Caki2 (cell line): ENCODE data around the gene ABCC3. TPM values are rescaled to one million over a fixed set of nuclear protein-coding genes. Genes with fewer than 3 reads are reported as not detected.

Experiments
- DNase-seq: peaks from one replicate; pipeline ENCODE4 v3.0.0-alpha.2; 2015; ENCODE audit warnings: low read depth
- in situ Hi-C: cut with HindIII; loops from 2 replicates; pipeline ENCODE4 v1.10.0; 2016; ENCODE audit warnings: low sequenced_read_pairs, low pct_unique_long_range_greater_than_20kb, mixed read lengths
- total RNA-seq: library from RNA; depleted of rRNA; stranded (reverse); fragments of >200 nt; shearing (Covaris generic); gene quantifications from 2 replicates; pipeline ENCODE4 v1.2.3, GENCODE V29; 2014; ENCODE audit warnings: low replicate concordance

Gene ABCC3
- total RNA-seq, 1 experiment from 2014 or later, result 67.8 TPM

DNA sequence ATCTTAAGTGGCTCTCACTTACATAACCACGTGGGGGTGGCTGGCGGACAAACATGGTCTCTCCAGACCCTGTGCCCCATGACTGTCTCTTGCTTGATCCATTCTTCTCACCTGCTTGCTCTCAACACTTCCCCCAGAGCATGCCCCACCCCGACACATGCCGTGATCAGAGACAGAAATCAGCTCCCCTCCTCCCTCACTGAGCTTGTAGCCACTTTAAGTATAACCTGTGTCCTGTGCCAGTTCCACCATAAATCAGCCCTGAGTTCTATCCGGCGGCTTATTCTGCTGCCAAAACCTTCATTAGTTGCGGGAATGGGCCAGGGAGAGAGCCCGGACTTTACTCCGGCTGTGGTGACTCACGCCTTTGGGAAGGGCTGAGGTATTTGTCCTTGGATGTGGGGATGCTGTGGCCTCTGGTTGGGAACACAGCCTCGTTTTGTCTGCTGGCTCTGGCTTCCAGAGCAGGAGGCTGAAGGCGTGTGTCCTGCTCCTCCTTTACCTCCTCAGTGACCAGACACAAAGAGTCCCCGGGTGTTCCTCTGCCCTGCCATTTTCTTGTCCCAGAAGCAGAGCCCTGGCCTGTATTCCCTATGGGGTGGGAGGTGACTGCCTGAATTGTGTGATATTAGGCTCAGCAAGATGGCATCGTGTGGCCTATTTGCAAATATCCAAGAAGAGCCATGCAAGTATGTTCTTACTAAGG is 52.0 kb downstream of the ABCC3 start:
- DNase-seq, result peak; percentile 95
- in situ Hi-C loops, result no loop called here

GRCh38 chr17:50687200-50688066 is 52.8 kb downstream of the ABCC3 start:
- no peak for DNase-seq
- in situ Hi-C loops, result no loop called here

GRCh38 chr17:50688245-50688644 is 53.6 kb downstream of the ABCC3 start:
- in situ Hi-C loops, result no loop called here
- DNase-seq, result peak; percentile 63

DNA sequence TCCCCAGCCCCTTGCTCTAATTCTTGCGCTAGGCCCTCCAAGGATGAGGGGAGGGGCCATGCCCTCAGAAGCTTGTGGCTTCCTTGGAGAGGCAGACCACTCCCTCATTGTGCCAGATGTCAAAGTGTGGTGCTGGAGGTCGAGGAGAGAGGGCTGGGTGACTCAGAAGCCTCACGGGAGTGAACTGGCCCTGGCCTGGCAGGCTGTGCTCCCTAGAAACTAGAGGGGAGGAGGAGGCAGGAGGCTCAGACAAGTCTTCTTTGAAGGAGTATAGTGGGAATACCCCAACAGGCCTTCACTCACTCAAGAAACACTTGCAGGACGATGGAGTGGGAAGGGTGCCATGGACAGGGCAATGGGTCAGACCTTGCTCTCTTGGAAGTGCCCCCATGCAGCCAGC is 54.6 kb downstream of the ABCC3 start:
- DNase-seq, result peak; percentile 93

GRCh38 chr17:50689956-50690886 is 55.5 kb downstream of the ABCC3 start:
- in situ Hi-C loops, result no loop called here
- DNase-seq, result peak; percentile 29

More for the DNA sequence above, 54.6 kb downstream of the ABCC3 start:
- in situ Hi-C loops, result no loop called here

DNA sequence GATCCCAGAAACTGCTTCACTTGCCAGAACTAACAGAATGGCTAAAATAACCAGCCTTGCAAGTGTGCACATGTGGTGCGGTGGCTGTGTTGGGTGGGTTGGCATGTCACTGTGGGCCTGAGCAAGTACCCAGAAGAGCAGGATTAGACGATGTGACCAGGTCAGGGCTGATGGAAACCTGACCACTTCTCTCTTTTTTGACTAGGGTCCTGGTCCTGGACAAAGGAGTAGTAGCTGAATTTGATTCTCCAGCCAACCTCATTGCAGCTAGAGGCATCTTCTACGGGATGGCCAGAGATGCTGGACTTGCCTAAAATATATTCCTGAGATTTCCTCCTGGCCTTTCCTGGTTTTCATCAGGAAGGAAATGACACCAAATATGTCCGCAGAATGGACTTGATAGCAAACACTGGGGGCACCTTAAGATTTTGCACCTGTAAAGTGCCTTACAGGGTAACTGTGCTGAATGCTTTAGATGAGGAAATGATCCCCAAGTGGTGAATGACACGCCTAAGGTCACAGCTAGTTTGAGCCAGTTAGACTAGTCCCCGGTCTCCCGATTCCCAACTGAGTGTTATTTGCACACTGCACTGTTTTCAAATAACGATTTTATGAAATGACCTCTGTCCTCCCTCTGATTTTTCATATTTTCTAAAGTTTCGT is 56.3 kb downstream of the ABCC3 start:
- in situ Hi-C loops, result no loop called here
- peak; percentile 0 for DNase-seq

- in situ Hi-C loops, result no loop called here
These were observed 57.1 kb downstream of the ABCC3 start for GRCh38 chr17:50691550-50692447.

DNA sequence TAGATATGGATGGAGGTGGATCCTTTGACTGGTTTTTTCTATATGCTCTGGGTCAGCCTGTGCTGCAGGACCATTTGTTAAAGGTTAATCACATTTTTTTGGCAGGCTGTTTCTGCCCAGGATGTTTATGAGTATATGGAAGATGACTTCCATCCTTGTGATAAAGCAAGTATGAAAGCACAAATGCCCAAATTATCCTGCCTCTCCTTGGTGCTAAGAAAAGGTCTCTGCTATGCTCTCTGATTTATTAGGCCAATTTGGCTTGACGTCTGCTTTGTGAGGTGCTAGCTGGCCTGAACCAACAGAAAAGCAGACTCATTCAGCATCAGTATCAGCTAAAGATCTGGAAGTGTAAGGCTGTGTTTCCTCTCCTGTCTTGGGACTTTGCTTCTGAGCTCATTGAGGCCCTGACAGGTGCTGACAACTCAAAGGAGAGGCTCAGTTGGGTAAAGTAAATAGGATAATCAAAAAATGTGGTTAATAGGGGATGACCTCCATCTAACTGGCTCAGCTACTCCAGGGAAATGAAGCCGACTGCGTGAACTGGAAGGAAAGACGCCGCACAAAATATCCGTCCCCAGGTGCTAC is 57.9 kb downstream of the ABCC3 start:
- DNase-seq, result peak; percentile 82
- in situ Hi-C loops, result no loop called here

More at GRCh38 chr17:50691550-50692447, 57.1 kb downstream of the ABCC3 start:
- no peak for DNase-seq

GRCh38 chr17:50693036-50693682 is 58.5 kb downstream of the ABCC3 start:
- in situ Hi-C loops, result no loop called here

GRCh38 chr17:50696365-50696879 is 61.7 kb downstream of the ABCC3 start:
- DNase-seq, result no peak
- in situ Hi-C loops, result no loop called here

More at GRCh38 chr17:50693036-50693682, 58.5 kb downstream of the ABCC3 start:
- peak; percentile 86 for DNase-seq

GRCh38 chr17:50697062-50697461 is 62.4 kb downstream of the ABCC3 start:
- in situ Hi-C loops, result no loop called here
- no peak for DNase-seq

DNA sequence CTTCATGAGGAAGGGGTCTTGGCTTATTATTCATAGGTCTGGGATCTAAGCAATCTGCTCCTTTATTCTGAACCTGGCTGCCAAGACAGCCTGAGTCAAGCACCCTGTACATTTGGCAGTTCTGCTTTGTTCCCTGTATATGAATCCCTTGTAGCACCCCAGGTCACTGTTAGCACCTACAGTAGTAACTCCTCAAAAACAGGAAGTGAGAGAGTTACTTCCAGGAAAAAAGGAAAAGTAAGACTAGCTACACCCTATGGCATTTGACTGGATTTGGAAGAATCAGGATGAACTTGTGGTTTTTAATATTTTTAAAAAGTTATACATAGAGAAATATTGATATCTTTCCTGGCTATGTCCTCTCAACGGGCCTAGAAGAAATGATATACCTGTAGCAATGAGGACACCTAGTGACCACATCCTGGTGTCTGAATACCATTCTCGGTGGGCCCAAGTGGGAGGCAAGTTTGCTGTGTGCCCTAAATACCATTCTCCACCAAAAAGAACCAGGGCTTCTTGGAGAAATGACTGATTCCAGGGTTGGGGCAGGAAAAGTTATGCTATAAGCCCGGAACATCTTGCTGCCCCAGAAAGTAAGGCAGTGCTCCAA is 63.1 kb downstream of the ABCC3 start:
- DNase-seq, result no peak
- in situ Hi-C loops, result no loop called here

DNA sequence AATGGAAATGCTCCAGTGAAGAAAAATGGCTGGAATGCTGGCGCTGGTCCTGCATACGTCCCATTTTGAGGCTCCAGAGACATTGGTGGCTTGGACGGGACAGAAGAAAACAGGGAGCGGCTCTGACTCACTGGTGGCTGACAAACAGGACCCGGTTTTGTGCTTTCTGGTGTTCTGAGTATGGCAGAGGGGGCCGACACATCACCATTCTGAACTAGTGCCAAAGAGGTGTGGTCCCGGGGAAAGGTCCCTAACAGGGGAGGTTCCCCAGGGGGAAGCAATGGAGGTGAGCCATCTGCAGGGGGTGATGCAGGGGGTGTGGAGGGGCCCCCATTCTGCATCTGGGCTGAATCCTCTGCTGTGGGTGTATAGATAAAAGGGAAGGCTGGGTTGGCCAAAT is 64.7 kb downstream of the ABCC3 start:
- in situ Hi-C loops, result no loop called here
- DNase-seq, result no peak

- in situ Hi-C loops, result loop anchor here (5.0 kb wide), 1 partner anchor 66 kb away; no protein-coding TSS in a partner anchor
- DNase-seq, result no peak
These were observed 68.5 kb downstream of the ABCC3 start for GRCh38 chr17:50703162-50703561.

DNA sequence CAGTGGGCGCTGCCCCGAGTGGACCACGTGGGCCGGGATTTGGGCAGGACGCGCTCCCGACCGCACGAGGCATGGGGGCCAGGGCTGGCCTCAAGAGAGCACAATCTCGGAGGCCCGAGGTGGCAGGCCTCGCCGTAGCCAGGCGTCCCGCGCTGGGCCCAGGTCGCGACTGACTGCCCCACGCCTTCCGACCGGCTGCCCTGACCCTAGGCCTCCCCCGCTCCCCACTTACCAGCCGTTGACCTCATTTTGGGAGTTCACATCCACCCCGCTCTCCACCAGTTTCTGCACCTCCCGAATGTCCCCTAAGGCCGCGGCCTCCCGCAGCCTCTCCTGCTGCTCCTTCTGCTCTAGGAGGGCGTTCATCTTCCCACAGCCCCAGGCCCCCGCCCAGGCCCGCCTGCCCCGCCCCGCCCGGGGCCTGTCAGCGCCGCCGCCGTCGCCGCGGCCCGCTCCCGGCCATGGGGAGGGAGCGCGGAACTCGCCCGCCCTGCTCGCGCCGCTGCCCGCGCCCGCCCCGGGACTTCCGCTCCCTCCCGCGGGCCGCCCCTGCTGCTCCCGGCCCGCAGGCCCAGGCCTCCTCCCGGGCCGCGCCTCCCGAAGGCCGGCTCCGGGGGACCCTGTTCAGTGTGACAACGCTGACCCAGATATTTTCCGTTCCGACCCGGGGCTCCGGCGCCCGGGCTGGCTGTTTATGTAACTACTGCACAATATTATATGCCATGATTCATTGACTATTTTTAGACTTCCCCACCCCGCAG is 72.8 kb downstream of the ABCC3 start, which contains the start of gene ANKRD40:
Gene ANKRD40, minus strand, starts transcription at position 626 of the 761 bp plus-strand sequence. Its CDS starts 260 bp downstream, at position 366.
- in situ Hi-C loops, result no loop called here
- DNase-seq, result peak; percentile 91
